ENCODE measurements around the gene AOC2.
"Not testable (repeated sequence)": the region's sequence is repeated elsewhere in the genome, so short reads cannot be mapped to it uniquely, and the experiment has no call there.

The AOC2 gene

GRCh38 chr17:42882166-42882565 is 37.8 kb downstream of the AOC2 start:
- no peak for DNase-seq

GRCh38 chr17:42883802-42884558 is 39.6 kb downstream of the AOC2 start:
- no peak for DNase-seq

DNA sequence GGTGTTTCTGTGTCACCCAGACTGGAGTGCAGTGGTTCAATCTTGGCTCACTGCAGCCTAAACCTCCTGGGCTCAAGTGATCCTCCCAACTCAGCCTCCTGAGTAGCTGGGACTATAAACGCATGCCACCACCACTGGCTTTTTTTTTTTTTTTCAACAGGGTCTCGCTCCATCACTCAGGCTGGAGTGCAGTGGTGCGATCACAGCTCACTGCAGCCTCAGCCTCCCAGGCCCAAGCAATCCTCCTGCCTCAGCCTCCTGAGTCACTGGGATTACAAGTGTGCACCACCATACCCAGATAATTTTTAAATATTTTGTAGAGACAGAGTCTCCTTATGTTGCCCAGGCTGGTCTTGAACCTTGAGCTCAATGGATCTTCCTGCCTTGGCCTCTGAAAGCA is 41.4 kb downstream of the AOC2 start:
- DNase-seq, result not testable (repeated sequence)

- DNase-seq, result peak; percentile 51 to 53 (median 51)
Measured at GRCh38 chr17:42886283-42887176, 42.1 kb downstream of the AOC2 start.

DNA sequence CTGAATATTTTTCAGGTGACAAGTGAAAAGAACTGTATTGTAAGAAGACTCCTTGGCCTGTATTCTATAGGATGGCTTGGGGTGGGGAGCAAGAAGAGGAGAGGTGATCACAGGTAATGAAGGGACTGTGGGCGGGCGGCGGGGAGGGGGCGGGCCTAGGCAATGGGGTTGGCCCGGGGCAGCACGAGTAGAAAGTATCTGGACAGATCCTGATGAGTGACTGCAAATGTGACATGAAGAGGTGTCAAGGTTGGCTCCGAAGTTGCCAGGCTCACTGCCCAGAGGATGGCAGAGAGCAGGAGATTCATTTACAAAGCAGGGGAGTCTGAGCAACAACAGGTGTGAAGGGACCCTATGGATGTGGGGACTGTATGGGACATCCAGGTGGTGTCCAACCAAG is 45.4 kb downstream of the AOC2 start:
- DNase-seq, result no peak

DNA sequence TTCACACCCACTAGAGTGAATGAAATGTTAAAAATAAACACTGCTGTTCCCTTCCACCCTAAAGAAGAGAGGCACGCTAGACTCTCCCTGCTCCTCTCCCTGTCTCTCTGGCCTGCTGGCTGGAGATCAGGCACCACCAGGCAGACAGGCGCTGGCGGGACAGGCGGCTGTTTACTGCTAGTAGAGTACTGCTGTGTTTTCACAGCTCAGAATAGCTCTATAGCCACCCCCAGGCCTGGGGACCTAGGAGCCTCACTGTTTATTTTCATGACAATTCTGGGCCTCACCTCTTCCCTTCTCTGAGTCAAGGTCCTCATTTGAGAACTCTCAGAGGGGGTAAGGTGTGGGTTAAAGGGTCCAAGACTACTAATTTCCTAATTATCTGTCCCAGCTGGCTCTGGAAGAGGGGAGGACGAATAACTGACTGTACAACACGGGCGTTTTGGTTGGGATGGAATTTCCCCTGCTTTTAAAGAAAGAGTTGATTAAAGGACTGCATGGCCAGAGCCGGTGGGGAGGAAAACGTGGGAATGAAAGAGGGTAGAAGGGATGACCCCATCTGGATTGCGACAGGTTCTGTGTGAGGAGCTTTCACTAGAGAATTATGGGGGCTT is 47.3 kb downstream of the AOC2 start:
- peak in 1 of 3 donors; percentile 19 for DNase-seq

DNA sequence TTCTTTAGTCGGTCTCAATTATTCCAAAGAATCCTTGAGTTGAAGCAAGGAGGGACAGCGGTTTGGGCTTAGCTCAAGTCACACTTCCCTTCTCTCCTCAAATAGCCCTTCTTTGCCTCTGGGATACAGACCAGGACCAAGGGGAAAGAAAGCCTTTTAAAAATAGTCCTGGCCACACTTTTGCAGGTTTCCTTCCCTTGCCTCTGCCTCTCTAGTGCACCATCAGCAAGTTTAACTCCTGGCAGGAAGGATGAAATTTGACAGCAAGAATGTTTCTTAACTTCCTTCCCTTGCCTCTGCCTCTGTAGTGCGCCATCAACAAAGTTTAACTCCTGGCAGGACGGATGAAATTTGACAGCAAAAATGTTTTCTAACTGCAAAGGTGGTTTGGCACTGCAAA is 49.0 kb downstream of the AOC2 start:
- DNase-seq, result peak in 1 of 3 donors; percentile 26

DNA sequence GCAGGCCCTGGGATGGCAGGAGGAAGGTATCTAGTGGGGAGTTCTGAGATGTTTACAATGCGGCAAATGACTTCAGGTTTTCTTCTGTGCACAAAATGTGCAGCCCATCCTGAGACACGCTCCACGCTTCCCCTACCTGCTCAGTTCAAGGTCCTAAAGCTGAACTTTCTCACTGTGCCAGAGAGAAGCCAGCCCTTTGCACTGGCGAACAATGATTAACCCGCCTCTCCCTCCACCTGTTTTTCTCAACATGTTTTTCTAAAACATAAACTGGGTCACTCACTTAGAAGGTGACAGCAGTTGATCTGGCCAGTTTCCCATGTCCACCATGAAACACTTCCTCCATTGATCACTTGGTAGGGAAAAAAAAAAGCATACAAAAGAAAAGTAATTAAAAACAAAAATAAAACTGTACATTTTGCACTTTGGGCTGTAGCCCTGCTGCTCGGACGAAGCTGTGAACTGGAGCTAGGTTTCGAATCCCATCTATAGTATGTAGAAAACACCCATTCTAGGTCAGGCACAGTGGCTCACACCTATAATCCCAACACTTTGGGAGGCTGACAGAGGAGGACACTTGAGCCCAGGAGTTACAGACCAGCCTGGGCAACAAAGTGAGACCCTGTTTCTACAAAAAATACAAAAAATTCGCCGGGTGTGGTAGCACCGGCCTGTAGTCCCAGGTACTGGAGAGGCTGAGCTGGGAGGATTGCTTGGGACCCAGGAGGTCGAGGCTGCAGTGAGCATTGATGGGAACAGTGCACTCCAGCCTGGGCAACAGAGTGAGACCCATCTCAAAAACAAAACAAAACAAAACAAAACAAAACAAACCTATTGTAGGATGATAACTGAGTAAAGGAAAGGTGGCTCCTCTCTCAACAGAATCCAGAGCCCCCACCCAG is 50.2 kb downstream of the AOC2 start:
- DNase-seq, result no peak

- peak; percentile 65 to 79 (median 73) for DNase-seq
Measured at GRCh38 chr17:42895185-42895555, 50.8 kb downstream of the AOC2 start.

DNA sequence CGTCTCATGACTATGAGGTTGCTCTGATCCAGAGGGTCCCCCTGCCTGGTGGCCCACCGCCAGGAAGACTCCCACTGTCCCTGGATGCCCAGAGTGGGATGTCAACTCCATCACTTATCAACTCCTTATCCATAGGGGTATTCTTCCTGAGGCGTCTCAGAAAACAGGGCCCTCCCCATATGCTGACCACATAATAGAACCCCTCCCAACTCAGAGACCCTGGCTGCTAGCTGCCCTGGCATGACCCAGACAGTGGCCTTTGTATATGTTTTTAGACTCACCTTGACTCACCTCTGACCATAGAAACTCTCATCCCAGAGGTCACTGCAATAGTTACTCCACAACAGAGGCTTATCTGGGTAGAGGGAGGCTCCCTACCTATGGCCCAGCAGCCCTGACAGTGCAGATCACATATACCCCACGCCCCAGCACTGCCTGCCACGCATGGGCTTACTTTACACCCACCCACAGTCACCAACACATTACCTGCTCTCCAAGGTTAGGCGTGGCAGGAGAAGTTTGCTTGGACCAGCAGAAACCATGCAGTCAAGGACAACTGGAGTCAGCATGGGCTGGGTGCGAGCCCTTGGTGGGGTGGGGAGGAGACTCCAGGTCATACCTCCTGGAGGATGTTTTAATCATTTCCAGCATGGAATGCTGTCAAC is 53.9 kb downstream of the AOC2 start:
- DNase-seq, result no peak

DNA sequence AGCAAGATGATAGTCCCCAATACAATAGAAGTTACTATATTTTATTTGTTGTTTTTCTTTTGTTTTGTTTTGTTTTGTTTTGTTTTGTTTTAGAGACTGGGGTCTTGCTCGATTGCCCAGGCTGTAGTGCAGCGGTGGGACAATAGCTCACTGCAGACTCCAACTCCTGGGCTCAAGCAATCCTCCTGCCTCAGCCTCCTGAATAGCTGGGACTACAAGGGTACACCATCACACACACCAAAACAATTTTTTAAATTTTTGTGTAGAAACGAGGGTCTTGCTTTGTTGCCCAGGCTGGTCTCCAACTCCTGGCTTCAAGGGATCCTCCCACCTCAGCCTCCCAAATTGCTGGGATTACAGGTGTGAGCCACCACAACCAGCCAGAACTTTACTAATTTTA is 55.6 kb downstream of the AOC2 start:
- not testable (repeated sequence) for DNase-seq

Measured in suppressor macrophage treated with lipopolysaccharide for 1 hour (primary cell).